KOPT-K1 (cell line): ENCODE data around the gene PSEN2.

Experiments used
- H3K27ac ChIP-seq: fragments of 200-600 bp; sonication (generic); 2 replicates; pipeline ENCODE4 v1.5.1; 2016; ENCODE audit warnings: antibody characterized with exemption, mild to moderate bottlenecking, low read depth, low read length; ENCODE audit not compliant: poor library complexity, severe bottlenecking
- H3K36me3 ChIP-seq: fragments of 200-600 bp; sonication (generic); 2 replicates; pipeline ENCODE4 v1.5.1; 2017; ENCODE audit warnings: antibody characterized with exemption, mild to moderate bottlenecking, low read length, moderate library complexity; ENCODE audit not compliant: insufficient read depth
- H3K9me3 ChIP-seq: fragments of 200-600 bp; sonication (generic); 2 replicates; pipeline ENCODE4 v1.5.1; 2017; ENCODE audit warnings: antibody characterized with exemption, low read length, mild to moderate bottlenecking; ENCODE audit not compliant: insufficient read depth, poor library complexity, severe bottlenecking

PSEN2 gene

DNA sequence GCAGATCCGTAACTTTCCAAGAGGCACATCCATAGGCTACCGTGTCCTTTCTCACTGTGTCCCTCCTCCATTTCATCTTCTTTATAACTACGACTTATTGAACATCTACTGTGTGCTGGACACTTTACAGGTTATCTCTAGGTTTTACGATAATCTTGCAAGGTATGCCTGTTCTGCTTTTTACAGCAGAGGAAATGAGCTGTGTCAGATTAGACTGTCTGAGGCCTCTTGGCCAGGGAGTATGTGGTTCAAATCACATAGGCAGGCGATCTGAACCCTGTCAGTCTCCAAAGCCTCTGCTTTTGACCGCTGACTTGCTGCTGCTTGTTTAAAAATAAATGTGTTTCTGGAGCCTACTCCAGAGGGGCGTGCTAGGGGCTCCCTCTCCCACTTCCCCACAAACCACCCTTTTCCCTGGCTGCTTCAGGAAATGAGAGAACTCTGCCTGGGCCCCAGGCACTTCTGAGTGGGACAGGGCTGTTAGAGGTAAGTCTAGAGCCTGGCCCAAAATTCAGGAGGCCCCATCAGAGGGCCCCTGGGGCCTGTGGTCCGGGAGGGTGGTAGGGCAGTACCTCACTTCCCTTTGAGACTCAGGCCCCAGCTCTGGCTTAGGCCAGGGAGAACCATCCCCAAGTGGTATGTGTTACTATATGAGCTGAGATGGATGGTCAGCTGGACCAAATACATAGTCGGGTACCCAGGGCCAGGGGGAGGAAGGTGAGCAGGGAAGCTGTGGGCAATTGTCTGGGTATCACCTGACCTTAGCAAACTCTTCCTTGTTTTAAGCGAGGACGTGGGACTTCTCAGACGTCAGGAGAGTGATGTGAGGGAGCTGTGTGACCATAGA, 4.4 kb downstream of the PSEN2 start:
- Histone ChIP-seq H3K27ac (no peak overlapping the region), H3K36me3 (no peaks in the 10 kb centered on the region)

DNA sequence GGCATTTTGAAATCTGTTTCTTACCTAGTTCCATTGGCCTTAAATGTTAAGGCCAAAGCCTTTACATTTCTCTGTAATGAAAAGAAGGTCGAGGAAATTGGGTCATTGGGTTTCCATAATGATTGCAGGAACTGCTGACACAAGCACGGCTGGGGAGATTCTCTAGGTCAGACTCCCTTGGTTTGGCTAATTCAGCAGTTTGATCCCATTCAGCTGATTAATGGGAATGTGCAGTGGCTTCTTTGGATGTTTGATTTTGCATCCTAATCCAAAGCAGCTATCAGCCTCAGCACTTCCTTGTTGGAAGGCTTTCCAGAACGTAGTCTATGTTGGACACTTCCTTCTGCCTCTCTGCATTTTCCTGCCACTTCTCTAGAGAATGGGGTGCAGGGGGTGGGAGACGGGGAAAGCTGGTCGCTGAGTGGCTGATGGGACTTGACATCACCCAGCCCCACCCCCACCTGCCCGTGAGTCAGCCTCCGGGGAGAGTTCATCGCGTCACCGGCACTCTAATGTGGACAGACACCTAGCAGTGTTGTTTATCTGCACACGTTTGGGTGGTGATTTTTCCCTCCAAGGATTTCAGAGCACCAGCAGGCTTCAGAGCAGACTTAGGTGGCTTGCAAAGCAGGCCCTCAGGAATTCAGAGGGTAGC, 5.4 kb downstream of the PSEN2 start:
- H3K9me3 ChIP-seq, result no peaks in the 10 kb centered on the region
- no peaks in the 10 kb centered on the region for H3K36me3 ChIP-seq

More for the DNA sequence above, 4.4 kb downstream of the PSEN2 start:
- no peaks in the 10 kb centered on the region for H3K9me3 ChIP-seq

DNA sequence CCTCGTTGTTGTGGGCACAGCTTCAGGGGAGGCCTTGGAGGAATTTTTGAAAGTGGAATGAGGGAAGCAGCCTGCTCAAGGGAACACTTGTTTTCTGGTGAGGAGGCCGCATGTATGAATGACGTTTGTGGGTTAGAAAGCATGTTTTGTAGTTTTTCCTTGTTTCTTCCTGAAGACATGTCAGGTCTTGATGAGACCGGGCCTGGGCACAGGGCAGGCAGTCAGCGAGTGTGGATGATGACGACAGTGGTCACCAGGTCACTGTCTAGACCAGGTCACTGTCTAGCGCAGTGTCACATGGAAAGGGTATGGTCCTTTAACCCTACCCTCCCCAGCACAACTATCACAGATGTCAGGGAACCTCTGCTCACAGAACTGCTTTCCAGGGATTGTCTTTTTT, 7.3 kb downstream of the PSEN2 start:
- Histone ChIP-seq H3K27ac (no peak overlapping the region), H3K9me3 (no peaks in the 10 kb centered on the region), H3K36me3 (no peaks in the 10 kb centered on the region)

More for the DNA sequence above, 5.4 kb downstream of the PSEN2 start:
- no peak overlapping the region for H3K27ac ChIP-seq

DNA sequence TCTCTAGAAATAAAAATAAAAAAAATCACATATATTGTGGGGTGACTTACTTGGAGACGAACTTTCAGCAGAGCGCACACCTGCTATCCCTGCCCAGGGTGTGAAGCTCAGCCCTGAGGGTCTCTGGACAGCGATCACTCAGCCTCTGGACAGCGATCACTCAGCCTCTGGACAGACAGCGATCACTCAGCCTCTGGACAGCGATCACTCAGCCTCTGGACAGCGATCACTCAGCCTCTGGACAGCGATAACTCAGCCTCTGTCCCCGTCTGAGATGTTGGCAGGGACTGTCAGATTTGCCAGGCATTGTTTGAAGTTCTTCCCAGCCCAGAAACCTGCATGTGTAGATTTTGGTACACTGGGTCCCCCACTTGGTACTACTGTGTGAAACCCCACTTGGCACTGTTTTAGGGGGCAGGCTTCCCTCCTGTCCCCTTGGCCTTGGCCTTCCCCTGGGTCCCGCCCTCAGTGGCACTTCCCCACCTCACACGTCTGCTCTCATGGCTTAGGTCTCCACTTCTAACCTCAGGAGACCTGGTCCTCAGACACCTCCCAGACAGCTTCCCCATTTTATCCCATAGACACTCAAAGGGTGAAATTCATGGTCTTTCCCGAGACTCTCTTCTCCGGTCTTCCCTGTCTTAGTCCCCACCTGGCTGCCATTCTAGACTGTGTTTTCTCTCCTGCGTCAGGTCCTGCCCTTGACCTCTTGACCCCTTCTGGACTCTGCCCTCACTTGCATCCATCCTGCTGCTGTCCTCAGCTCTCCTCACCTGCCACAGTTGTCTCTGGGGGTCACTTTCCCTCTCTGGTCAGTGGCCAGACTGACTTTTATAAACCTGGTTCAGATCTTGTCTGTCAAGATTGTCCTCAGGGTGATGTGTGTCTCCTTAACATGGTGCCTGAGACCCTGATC, 10.2 kb downstream of the PSEN2 start:
- Histone ChIP-seq H3K27ac (no peak overlapping the region), H3K9me3 (no peaks in the 10 kb centered on the region), H3K36me3 (no peaks in the 10 kb centered on the region)

DNA sequence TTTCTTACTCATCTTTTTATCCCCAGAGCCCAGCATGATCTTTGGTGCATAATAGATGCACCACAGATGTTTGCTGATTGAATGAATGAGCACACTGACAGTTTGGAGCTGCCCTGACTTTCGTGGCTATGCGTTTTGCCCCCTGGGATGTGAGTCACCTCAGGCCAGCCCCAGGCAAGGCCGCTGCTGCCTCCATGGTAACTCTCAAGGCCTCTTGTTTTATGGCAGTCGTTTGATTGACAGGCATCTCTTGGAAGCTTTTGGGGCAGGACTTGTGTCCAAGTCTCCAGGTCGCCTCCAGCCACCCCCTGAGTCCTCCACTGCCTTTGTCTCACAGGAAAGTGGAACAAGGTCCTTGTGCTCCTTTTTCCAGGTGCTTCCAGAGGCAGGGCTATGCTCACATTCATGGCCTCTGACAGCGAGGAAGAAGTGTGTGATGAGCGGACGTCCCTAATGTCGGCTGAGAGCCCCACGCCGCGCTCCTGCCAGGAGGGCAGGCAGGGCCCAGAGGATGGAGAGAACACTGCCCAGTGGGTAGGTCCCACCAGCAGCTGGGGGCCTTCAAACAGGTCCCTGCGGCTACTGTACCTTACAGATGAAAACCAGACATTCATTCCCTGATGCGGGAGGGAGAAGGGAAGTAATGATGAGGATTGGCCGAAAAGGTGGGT, 11.2 kb downstream of the PSEN2 start:
- Histone ChIP-seq H3K9me3 (no peaks in the 10 kb centered on the region), H3K36me3 (no peaks in the 10 kb centered on the region), H3K27ac (peak overlapping the region; percentile 74)

DNA sequence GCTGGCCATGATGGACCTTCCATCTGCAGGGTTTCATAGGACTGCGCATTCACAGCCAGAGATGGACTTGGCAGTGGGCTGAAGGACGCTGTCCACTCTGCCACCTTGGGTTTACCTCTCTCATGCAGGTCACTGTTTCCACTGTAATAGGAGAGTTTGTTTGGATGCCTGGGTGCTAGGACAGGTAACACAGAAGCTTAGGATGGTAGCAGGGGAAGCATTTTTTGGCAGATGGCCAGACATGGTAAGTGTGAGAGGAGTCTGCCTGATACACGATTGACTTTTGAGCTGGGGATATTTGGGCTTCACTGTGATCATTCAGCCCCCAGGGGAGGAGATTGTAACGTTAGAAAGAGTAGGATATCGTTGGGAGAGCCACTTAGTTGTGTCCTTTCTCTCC, 11.8 kb downstream of the PSEN2 start:
- H3K27ac ChIP-seq, result peak overlapping the region; percentile 74
- no peaks in the 10 kb centered on the region for H3K36me3 ChIP-seq

DNA sequence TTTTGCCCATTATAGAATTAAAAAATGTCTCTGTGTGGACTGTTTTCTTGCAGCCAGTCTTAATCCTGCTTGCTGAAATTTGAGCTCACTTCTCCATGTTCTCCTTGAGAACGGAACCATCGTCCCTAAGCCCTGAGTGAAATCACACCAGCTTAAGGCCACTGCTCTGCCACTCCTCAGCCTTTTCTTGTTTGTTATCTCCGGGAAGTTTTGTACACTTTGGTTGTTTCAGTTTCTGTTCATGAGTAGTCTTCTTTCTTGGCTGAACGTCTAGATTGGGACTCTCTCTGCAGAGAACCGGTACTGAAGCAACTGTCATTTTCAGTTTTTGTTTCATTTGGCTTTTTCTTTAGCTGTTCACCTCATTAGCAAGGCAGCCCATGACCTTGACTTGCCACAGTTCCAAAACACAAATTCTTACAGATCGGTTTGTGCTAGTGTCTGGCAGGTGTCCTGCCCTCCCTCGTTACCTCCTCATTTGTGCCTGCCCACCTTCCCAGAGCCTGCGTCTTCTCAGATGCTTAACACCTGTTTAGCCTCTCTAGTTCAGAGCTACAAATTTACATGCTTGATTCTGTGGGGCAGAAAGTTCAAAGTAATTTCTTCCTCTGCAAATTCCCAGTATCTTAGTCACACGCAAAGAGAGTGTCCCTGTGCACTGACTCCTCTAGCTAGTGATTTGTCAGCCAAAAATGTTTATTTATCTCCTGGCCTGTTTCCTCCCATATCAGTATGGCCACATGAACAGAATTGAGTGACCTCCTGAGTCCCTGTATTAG, 12.4 kb downstream of the PSEN2 start:
- H3K36me3 ChIP-seq, result no peaks in the 10 kb centered on the region

More for the DNA sequence above, 11.8 kb downstream of the PSEN2 start:
- H3K9me3 ChIP-seq, result no peaks in the 10 kb centered on the region

DNA sequence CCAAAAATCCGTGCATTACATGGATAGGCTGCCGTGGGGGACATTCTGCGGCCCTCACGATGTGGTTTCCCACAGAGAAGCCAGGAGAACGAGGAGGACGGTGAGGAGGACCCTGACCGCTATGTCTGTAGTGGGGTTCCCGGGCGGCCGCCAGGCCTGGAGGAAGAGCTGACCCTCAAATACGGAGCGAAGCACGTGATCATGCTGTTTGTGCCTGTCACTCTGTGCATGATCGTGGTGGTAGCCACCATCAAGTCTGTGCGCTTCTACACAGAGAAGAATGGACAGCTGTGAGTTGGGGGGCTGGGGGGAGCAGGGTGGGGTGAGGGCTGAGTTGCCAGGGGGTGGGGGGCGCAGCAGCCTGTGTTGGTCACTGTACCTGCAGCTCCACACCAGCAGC, 13.2 kb downstream of the PSEN2 start:
- Histone ChIP-seq H3K27ac (peak overlapping the region; percentile 74), H3K9me3 (no peaks in the 10 kb centered on the region), H3K36me3 (no peaks in the 10 kb centered on the region)

More for the DNA sequence above, 12.4 kb downstream of the PSEN2 start:
- H3K9me3 ChIP-seq, result no peaks in the 10 kb centered on the region
- peak overlapping the region; percentile 74 for H3K27ac ChIP-seq

DNA sequence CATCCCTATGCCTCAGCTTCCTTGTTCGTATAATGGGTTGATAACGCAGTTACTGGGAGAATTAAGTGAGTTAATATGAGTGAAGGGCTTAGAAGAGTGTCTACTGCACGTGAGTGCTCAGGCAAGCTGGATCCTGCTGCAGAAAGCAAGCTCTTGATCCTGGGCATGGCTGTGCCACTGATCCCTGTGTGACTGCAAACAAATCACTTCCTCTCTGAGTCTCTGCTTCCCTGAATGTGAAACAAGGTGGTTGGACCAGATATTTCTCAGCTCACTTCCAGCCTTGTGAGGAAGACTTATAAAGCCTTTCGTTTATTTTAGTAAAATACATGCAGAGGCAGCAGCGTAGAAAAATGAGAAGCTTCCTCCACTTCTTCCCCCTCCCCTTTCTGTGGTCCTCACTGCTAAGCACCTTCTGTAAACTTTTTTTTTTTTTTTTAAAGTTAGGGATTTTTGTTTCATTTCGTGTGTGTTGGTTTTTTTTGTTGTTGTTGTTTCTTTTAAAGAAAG, 13.8 kb downstream of the PSEN2 start:
- Histone ChIP-seq H3K9me3 (no peaks in the 10 kb centered on the region), H3K36me3 (no peaks in the 10 kb centered on the region), H3K27ac (peak overlapping the region; percentile 74)

DNA sequence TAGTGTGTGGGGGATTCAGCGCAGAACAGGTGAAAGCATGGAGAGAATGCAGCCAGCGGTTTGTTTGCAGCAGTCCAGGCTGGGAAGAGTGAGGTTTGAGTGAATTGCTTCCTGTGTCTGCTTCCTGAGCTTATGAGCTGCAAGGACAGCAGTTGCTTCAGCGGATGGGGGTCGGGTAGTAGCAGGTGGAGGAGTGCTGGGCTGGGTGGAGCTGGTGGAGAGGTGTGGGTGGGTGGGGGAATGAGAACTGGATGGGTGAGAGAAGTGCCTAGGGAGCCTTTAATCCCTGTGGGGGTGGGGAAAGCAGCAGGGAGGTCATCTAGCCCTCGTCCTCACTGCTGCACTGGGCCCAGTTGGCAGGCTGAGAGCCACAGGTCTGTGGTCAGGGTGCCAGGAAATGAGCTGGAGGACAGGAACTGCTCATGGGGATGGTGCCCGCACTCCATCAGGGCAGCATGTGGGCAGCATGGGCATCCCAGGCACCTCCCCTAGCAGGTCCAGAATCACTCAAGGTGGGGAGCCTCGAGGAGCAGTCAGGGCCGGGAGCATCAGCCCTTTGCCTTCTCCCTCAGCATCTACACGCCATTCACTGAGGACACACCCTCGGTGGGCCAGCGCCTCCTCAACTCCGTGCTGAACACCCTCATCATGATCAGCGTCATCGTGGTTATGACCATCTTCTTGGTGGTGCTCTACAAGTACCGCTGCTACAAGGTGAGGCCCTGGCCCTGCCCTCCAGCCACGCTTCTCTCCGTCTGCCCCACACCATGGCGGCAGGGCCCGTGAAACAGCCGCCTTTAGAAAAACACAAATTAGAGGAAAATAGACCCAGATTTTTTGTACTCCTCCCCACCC, 14.8 kb downstream of the PSEN2 start:
- peak overlapping the region; percentile 74 for H3K27ac ChIP-seq
- no peaks in the 10 kb centered on the region for H3K36me3 ChIP-seq
- no peaks in the 10 kb centered on the region for H3K9me3 ChIP-seq

DNA sequence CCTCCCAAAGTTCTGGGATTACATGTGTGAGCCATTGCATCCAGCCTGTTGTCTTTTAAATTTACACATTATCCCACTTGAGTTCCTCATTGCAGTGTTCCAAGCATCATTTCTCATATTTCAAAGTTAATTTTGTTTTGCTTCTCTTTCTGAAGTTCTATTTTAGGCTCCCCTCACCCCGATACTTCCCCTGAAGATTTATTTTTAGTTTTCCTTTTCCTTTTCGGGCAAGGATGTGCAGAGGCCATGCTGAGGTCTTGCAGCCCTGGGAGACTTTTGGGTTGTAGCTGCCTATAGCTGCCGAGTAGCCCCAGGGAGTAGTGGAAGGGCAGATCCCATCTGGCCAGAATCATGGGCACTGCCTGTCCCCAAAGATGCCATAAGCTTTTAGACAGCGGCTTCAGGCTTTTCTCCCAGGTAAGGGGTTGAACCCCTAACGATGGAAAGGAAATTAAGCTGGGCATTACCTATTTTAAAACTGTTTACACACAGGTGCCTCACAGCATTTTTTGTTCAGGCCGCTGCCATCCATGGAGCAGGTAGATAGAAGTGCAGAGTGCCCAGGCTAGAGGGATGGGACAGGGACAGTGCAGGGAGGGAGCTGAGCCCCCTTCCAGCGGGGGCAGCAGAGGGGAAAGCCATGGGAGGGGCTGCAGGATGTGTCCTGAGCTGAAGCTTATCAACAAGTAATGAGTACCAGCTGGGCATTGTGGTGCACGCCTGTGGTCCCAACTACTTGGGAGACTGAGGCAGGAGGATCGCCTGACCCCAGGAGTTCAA, 15.9 kb downstream of the PSEN2 start:
- H3K9me3 ChIP-seq, result no peaks in the 10 kb centered on the region
- H3K36me3 ChIP-seq, result no peaks in the 10 kb centered on the region
- no peak overlapping the region for H3K27ac ChIP-seq

DNA sequence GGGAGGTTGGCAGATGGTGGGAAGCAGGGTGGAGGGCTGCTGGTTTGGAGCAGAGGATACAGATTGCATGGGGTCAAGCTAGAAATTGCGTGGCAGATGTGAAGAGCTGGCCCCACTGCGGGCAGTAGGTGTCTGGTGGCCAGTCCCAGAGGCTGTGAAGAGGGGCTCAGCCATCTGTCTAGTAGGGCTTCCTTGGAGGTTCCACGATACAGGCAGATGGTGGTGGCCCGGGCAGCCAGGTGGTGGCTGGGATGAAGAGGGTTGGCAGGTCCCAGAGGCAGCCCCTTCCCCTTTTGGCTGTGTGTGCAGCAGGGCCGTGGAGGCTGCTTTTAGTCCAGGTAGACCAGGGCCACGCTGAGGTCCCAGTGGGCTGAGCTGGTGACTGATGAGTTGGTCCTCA, 16.6 kb downstream of the PSEN2 start:
- H3K27ac ChIP-seq, result no peak overlapping the region
- H3K36me3 ChIP-seq, result no peaks in the 10 kb centered on the region

More for the DNA sequence above, 16.6 kb downstream of the PSEN2 start:
- no peaks in the 10 kb centered on the region for H3K9me3 ChIP-seq
